OCI-LY1 (cell line): ENCODE measurements around the gene PPP2CA.

Source experiments
- EZH2 ChIP-seq: fragments of 200-600 bp; sonication (generic), shearing (Covaris generic); IDR thresholded peaks from 2 replicates; pipeline ENCODE4 v1.8.0; 2017; ENCODE audit warnings: borderline replicate concordance, mixed run types, mild to moderate bottlenecking, antibody characterized with exemption, low read length, moderate library complexity, mixed read lengths
- TF ChIP-seq, protein P1 (sequence below): fragments of 200-600 bp; sonication (generic), shearing (Covaris generic); IDR thresholded peaks from 2 replicates; pipeline ENCODE4 v1.5.1; 2017; ENCODE audit warnings: mild to moderate bottlenecking, antibody characterized with exemption, low read length, moderate library complexity, mixed read lengths

GRCh38 chr5:134171972-134172371, 53.9 kb downstream of the PPP2CA start:
- no peak for TF ChIP-seq EZH2
- TF ChIP-seq, protein P1, sequence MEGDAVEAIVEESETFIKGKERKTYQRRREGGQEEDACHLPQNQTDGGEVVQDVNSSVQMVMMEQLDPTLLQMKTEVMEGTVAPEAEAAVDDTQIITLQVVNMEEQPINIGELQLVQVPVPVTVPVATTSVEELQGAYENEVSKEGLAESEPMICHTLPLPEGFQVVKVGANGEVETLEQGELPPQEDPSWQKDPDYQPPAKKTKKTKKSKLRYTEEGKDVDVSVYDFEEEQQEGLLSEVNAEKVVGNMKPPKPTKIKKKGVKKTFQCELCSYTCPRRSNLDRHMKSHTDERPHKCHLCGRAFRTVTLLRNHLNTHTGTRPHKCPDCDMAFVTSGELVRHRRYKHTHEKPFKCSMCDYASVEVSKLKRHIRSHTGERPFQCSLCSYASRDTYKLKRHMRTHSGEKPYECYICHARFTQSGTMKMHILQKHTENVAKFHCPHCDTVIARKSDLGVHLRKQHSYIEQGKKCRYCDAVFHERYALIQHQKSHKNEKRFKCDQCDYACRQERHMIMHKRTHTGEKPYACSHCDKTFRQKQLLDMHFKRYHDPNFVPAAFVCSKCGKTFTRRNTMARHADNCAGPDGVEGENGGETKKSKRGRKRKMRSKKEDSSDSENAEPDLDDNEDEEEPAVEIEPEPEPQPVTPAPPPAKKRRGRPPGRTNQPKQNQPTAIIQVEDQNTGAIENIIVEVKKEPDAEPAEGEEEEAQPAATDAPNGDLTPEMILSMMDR, result no peak
